ENCODE results near the gene JMJD8. TPM values are rescaled to one million over a fixed set of nuclear protein-coding genes. Genes with fewer than 3 reads are reported as not detected.

Gene JMJD8
- total RNA-seq, 1 donor from 2014 or later: 71.4 TPM

DNA sequence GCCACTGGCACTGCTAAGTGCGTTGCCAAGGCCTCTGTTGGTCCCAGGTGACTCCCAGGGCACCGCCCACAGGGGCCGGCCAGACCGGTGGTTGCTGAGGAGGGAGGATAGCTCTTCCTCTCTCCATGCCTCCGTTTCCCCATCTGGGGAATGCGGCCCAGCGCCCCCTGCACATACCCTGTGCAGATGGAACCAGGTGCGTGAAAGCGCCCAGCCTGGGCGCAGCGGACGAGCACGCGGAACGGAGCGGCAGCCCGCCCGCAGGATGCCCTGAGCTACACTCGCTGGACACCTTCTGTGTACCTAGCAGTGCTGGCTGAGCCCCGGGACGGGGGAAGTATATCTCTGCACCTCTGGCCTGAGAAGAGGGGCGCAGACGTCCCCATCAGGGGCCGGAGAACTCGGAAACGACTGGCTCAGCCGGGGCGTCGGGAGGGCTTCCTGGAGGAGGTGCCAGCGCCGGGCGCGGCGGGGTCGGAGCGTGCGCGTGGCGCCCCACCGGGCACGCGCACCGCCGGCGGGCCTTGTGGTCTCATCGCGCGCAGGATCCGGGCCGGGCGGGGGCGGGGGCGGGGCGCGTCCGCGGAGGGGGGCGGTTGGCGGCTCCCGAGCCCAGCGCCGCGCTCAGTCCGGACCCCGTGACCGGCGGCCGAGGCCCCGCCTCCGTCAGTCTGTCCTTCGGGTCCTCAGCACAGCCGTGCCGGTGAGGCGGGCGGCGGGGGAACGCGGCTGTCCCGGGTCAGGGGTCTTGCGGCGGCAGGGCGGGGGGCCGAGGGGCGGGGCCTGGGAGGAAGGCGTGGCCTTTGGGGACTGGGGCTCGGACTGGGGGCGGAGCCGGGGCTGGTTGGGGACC lies 42.5 kb upstream of the JMJD8 start, which contains the start of the genes CCDC78 and HAGHL:
TSS of gene CCDC78 (minus strand) at position 6 of the 853 bp plus-strand sequence. CDS start 76 bp downstream, outside the sequence.
TSS of gene HAGHL (plus strand) at position 669 of the 853 bp plus-strand sequence. CDS start 404 bp downstream, outside the sequence.
- intact Hi-C loops (cut with micrococcal nuclease): no loop called here
- no peaks in the 10 kb centered on the region for H3K4me1 Mint-ChIP-seq (ENCODE audit: low read depth)
- H3K4me3 Mint-ChIP-seq: peak within 1 kb of the TSS; percentile 75
- peak; percentile 38 for DNase-seq (ENCODE audit: low spot score)
- H3K9me3 Mint-ChIP-seq: no peaks in the 10 kb centered on the region
- no peak within 1 kb of the TSS for H3K27ac Mint-ChIP-seq
- H3K36me3 Mint-ChIP-seq (ENCODE audit: low read depth): no peaks in the 10 kb centered on the region
- peaks cover 3% of the 10 kb centered on the region for H3K27me3 Mint-ChIP-seq (ENCODE audit: insufficient read depth)

DNA sequence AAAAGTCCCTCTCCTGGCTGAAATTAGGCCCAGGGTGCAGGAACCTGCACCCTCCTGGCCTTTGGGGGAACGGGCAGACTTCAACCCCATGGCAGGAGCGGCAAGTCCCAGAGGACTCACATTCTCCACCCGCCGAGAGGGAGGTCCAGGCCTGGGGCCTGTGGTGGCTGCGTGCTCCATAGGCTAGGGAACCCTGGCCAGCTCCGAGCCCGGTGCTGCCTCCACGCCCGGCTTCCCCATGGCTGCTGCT lies 42.0 kb upstream of the JMJD8 start:
- Mint-ChIP-seq H3K4me3 (no peak overlapping the region), H3K36me3 (ENCODE audit: low read depth) (no peaks in the 10 kb centered on the region)
- intact Hi-C loops (cut with micrococcal nuclease): no loop called here

DNA sequence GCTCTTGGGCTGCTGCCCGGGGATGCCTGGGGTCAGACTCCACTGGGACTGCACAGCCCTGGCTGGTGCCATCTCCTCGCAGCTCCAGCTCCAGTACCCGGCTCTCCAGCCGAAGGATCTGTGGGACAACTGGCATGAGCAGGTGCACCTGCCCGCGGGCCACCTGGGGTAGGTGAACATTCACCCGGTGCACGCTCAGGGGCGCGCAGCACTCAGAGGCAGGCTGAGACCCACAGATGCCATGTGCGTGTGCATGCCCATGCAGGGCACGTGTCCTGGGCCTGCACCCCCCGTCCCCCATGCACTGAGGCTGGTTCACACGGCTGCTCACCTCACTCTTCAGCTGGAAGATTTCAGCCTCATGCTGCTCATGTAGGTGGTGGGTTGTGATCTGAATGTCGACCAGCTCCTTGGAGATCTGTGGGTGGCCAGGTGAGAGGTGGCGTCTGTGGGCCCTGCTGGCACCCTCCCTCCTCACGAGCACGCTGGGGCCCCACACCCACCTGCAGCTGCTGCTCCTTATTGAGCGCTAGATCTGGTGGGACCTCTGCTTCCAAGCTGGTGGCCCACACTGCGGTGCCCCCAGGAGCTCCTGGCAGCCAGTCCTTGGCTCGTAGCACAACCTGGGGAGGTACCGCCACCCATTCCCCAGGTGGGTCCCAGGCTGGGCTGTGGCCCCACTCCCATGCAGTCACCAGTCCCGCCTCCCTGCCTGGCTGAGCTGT lies 41.5 kb upstream of the JMJD8 start:
- intact Hi-C loops (cut with micrococcal nuclease): no loop called here
- Mint-ChIP-seq H3K27ac (no peak overlapping the region), H3K4me1 (ENCODE audit: low read depth) (no peaks in the 10 kb centered on the region), H3K27me3 (ENCODE audit: insufficient read depth) (peaks cover 3% of the 10 kb centered on the region), H3K4me3 (no peak overlapping the region), H3K9me3 (no peaks in the 10 kb centered on the region), H3K36me3 (ENCODE audit: low read depth) (no peaks in the 10 kb centered on the region)
- DNase-seq (ENCODE audit: low spot score): no peak

More for the DNA sequence above, 42.0 kb upstream of the JMJD8 start:
- Mint-ChIP-seq H3K27ac (no peak overlapping the region), H3K27me3 (ENCODE audit: insufficient read depth) (peaks cover 3% of the 10 kb centered on the region), H3K9me3 (no peaks in the 10 kb centered on the region), H3K4me1 (ENCODE audit: low read depth) (no peaks in the 10 kb centered on the region)
- DNase-seq (ENCODE audit: low spot score): no peak

DNA sequence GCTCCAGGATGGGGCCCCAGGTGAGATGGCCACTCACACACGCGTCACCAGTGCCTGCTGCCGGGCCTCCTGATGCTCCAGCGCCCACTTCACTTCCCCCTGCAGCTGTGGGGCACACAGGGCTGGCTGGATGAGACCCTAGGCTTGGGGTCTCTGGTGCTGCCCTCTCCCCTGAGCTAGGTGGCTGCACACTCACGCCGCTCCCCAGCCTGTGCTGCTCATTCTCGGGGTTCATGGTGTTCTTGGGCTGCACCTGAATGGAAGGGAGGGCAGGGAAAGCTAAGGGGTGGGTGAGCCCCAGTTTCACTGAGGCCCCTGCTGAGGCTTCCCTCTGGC lies 40.9 kb upstream of the JMJD8 start:
- H3K27ac Mint-ChIP-seq: no peak overlapping the region
- no peaks in the 10 kb centered on the region for H3K9me3 Mint-ChIP-seq
- peaks cover 3% of the 10 kb centered on the region for H3K27me3 Mint-ChIP-seq (ENCODE audit: insufficient read depth)
- intact Hi-C loops (cut with micrococcal nuclease): no loop called here
- no peak for DNase-seq (ENCODE audit: low spot score)
- no peaks in the 10 kb centered on the region for H3K36me3 Mint-ChIP-seq (ENCODE audit: low read depth)
- H3K4me1 Mint-ChIP-seq (ENCODE audit: low read depth): no peaks in the 10 kb centered on the region
- H3K4me3 Mint-ChIP-seq: no peak overlapping the region

DNA sequence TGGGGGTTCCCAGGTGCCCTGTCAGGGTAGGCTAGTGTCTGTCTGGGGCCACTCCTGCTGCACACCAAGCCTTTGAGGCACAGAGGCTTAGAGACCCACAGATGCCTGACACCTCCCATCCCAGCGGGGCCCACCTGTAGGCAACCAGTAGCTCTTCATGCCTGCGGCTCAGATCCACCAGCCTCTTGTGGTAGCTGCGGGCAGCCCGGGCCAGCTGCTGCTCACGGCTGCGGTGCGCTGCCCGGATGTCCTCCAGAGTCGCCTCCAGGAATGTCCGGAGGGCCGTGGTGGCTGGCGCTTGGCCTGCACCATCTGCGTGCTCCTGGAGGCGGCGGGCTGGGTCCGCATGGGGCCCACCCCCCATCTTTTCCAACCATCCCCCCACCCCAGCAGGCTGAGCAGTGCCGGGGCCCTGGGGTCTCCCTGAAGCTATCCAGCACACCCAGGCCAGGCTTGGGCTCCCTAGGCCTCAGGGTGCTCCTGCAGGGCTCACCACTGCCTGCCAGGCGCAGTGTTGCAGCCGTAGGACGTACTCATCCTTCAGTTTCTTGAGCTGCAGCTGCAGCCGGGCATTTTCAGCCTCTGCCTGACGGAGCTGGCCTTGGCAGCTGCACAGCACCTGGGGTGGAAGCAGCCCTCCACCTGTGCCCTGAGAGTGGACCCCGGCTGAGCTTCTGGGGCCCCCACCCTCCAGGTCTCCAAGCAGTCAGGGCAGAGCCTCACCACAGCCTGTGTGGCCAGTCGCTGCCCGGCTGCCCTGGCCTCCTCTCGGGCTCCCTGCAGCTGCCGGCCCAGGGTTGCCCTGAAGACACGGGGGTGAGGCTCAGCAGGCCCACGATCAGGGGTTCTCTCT lies 40.3 kb upstream of the JMJD8 start:
- H3K4me1 Mint-ChIP-seq (ENCODE audit: low read depth): no peaks in the 10 kb centered on the region
- H3K9me3 Mint-ChIP-seq: no peaks in the 10 kb centered on the region
- H3K27me3 Mint-ChIP-seq (ENCODE audit: insufficient read depth): peaks cover 4% of the 10 kb centered on the region
- intact Hi-C loops (cut with micrococcal nuclease): no loop called here
- no peak overlapping the region for H3K27ac Mint-ChIP-seq
- no peak overlapping the region for H3K4me3 Mint-ChIP-seq
- no peak for DNase-seq (ENCODE audit: low spot score)
- no peaks in the 10 kb centered on the region for H3K36me3 Mint-ChIP-seq (ENCODE audit: low read depth)

DNA sequence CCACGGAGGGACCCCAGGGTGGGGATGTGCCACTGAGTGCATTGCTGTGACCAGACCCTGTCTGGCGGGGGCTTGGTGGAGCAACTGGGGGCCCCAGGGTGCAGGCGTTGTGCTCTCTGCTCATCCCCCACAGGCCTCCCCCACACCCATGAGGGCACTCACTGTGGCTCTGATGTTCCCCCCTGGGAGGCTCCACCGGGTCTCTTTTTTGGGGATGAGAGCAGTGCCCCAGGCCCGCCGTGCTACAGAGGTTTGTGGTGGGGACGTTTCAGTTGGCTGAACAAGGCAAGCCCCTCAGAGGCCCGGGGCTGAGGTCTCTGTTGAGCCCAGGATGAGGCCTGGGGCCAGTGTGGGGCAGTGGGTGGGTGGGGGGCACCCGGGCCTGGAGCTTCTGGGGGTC lies 39.6 kb upstream of the JMJD8 start:
- no peaks in the 10 kb centered on the region for H3K9me3 Mint-ChIP-seq
- intact Hi-C loops (cut with micrococcal nuclease): no loop called here
- H3K4me1 Mint-ChIP-seq (ENCODE audit: low read depth): no peaks in the 10 kb centered on the region
- no peak overlapping the region for H3K4me3 Mint-ChIP-seq
- peaks cover 9% of the 10 kb centered on the region for H3K27me3 Mint-ChIP-seq (ENCODE audit: insufficient read depth)
- no peak overlapping the region for H3K27ac Mint-ChIP-seq
- no peaks in the 10 kb centered on the region for H3K36me3 Mint-ChIP-seq (ENCODE audit: low read depth)
- DNase-seq (ENCODE audit: low spot score): no peak

DNA sequence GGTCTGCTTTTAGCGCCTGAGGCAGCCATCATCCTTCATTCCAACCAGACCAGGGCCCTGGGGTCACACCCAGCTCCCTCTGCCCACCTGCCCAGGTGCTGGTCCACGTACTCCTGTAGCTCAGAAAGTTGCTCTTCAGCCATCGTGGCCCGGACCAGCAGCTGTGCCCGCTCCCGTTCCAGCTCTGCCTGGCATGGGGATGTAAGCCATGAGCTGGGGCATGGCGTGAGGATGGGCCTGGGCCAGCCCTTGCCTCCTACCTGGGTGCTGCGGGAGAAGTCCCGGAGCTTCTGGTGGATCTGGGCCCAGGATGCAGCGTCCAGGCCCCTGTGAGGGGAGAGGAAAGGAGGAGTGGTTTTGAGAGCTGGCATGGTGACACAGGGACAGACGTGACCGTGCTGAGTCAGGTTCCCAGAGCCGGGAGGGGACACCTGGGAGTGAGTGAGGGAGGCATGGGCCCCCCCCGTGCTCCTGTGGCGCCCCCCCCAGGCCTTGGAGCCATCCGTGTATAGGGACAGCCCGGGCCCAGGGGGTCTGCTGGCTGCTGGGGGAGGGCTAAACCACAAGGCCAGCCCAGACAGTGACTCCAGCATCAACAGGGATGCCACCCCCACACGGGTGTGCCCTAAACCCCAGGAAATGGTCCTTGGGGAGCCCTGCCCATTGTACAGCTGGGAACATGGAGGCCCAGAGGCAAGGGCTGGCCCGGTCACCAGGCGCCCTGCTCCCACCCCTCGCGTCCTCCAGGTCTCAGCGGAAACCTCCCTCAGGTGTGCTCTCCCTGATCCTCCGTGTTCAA lies 38.9 kb upstream of the JMJD8 start:
- H3K27ac Mint-ChIP-seq: no peak overlapping the region
- H3K9me3 Mint-ChIP-seq: no peaks in the 10 kb centered on the region
- H3K27me3 Mint-ChIP-seq (ENCODE audit: insufficient read depth): peaks cover 11% of the 10 kb centered on the region
- intact Hi-C loops (cut with micrococcal nuclease): no loop called here
- no peaks in the 10 kb centered on the region for H3K4me1 Mint-ChIP-seq (ENCODE audit: low read depth)
- peak overlapping the region; percentile 39 for H3K4me3 Mint-ChIP-seq
- DNase-seq (ENCODE audit: low spot score): no peak
- H3K36me3 Mint-ChIP-seq (ENCODE audit: low read depth): no peaks in the 10 kb centered on the region

DNA sequence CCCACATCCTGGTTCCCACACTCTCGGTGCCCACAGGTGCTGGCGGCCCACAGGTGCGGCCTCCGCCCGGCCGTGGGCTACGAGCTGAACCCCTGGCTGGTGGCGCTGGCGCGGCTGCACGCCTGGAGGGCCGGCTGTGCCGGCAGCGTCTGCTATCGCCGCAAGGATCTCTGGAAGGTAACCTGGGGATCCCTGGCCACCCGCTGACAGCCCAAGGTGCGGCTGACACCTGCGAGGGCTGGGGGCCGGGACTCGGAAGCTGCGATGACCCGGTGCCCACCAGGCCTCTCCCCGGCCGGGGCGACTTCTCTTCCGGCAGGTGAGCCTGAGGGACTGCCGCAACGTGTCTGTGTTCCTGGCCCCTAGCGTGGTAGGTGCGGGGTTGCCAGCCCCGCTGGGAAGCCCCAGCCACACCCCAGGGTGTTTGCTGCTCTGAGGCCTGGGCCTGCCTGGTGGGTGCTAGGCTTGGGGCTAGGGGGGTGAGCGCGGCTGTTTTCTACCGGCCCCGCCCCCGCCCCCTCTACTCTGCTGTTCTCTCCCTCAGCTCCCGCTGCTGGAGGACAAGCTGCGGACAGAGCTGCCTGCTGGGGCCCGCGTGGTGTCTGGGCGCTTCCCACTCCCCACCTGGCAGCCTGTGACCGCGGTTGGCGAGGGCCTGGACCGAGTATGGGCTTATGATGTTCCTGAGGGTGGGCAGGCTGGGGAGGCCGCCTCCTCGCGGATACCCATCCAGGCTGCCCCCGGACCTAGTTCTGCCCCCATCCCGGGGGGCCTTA lies 37.8 kb upstream of the JMJD8 start:
- Mint-ChIP-seq H3K9me3 (no peaks in the 10 kb centered on the region), H3K36me3 (ENCODE audit: low read depth) (no peaks in the 10 kb centered on the region), H3K4me1 (ENCODE audit: low read depth) (no peaks in the 10 kb centered on the region), H3K27ac (no peak overlapping the region), H3K27me3 (ENCODE audit: insufficient read depth) (peaks cover 11% of the 10 kb centered on the region), H3K4me3 (peak overlapping the region; percentile 69)
- intact Hi-C loops (cut with micrococcal nuclease): loop anchor here (2.0 kb wide), 1 partner anchor 15 kb away; no protein-coding TSS in a partner anchor
- DNase-seq (ENCODE audit: low spot score): no peak

DNA sequence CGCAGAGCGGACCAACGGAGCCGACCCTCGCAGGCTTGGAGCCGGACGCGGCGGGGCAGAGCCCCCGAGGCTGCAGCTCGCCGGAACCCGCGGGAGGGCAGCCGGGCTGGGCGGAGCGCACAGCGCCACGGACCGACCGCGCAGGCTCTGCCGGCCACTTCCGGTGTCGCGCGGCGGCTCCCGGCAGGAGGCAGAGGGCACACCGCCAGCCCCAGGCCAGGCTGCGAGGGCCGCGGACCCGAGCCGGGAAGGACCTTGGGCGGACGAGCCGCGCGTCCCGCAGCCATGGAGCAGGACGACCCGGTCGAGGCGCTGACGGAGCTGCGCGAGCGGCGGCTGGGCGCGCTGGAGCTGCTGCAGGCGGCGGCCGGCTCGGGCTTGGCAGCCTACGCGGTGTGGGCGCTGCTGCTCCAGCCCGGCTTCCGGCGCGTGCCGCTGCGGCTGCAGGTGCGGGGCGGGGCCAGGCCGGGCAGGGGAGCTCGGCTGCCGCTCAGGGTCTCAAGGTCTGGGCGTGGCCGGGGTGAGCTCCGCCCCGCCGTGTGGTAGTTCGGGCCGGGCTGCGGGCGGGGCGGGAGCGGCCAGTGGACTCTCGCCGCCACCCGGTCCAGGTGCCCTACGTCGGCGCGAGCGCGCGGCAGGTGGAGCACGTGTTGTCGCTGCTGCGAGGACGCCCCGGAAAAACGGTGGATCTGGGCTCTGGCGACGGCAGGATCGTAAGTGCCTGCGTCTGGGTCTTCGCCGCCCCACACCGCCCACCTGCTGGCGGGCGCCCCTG lies 37.0 kb upstream of the JMJD8 start, which contains the start of gene ANTKMT:
TSS of gene ANTKMT (plus strand) at position 157 of the 775 bp plus-strand sequence. CDS start at position 286, 129 bp downstream.
- no peaks in the 10 kb centered on the region for H3K36me3 Mint-ChIP-seq (ENCODE audit: low read depth)
- intact Hi-C loops (cut with micrococcal nuclease): loop anchor here (2.0 kb wide), 1 partner anchor 16 kb away; no protein-coding TSS in a partner anchor
- DNase-seq (ENCODE audit: low spot score): peak; percentile 58
- peak within 1 kb of the TSS; percentile 28 for H3K27ac Mint-ChIP-seq
- H3K4me3 Mint-ChIP-seq: peak within 1 kb of the TSS; percentile 75
- peaks cover 11% of the 10 kb centered on the region for H3K27me3 Mint-ChIP-seq (ENCODE audit: insufficient read depth)
- H3K9me3 Mint-ChIP-seq: no peaks in the 10 kb centered on the region
- H3K4me1 Mint-ChIP-seq (ENCODE audit: low read depth): no peaks in the 10 kb centered on the region

DNA sequence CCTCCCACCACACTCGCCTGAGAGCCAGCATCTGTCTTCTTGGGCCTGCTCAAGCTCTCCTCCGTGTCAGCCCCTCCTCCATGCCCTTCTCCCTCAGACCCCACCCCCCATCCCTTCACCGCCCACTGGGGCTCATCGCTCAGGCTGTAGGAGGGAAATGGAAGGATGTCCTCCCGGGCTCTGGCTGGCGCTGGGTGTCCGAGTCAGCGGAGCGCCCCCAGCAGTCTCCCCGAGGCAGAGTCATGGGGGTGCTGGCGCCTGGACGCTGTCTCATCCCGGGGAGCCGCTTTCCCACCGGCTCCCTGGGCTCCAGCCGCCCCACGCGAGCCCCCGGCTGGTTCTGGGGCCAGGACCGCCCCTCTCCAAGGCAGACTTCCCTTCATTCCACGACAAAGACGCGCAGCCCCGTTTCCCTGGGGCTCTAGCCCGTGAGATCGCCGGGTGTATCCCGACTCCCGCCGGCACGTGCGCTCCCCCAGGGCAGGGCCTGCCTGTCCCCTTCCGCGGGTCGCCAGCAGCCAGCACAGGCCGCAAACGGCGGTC lies 36.4 kb upstream of the JMJD8 start:
- no peak for DNase-seq (ENCODE audit: low spot score)
- Mint-ChIP-seq H3K27ac (peak overlapping the region; percentile 28), H3K27me3 (ENCODE audit: insufficient read depth) (peaks cover 11% of the 10 kb centered on the region), H3K36me3 (ENCODE audit: low read depth) (no peaks in the 10 kb centered on the region), H3K4me3 (peak overlapping the region; percentile 75), H3K4me1 (ENCODE audit: low read depth) (no peaks in the 10 kb centered on the region), H3K9me3 (no peaks in the 10 kb centered on the region)
- intact Hi-C loops (cut with micrococcal nuclease): loop anchor here (2.0 kb wide), 1 partner anchor 16 kb away; no protein-coding TSS in a partner anchor
